Caco-2 (cell line): ENCODE data around the gene MAN1C1. TPM values are rescaled to one million over a fixed set of nuclear protein-coding genes. Genes with fewer than 3 reads are reported as not detected.

Experiments used
- BruUV-seq: library from RNA; stranded (reverse); fragments of 400-500 nt; replicated peaks from 2 replicates; lab custom pipeline; 2021; lab: Mats Ljungman, UMichigan
- CTCF ChIA-PET: fragments of 300-600 bp; sonication (Branson Sonifier 250); formaldehyde crosslinking; loops from one replicate; lab custom pipeline; 2022; ENCODE audit warnings: antibody characterized with exemption; lab: Charles Lee
- POLR2A ChIA-PET: fragments of 300-600 bp; sonication (Branson Sonifier 250); formaldehyde crosslinking; loops from one replicate; lab custom pipeline; 2022; ENCODE audit warnings: antibody characterized with exemption; lab: Charles Lee
- DNase-seq, 2 experiments: peaks; one replicate each; pipeline versions ENCODE4 v3.0.0 to v3.0.0-alpha.2; 2020 to 2022
- H3K27me3 ChIP-seq: replicated peaks from 2 replicates; pipeline ENCODE4 v1.6.0; 2011; ENCODE audit warnings: low read length; ENCODE audit not compliant: control insufficient read depth, insufficient read depth
- H3K36me3 ChIP-seq: 2 replicates; pipeline ENCODE4 v1.5.1; 2011; ENCODE audit warnings: low read length; ENCODE audit not compliant: control insufficient read depth, insufficient read depth
- H3K4me1 ChIP-seq: fragments of 250-450 bp; sonication (Bioruptor Pico); 2 replicates; pipeline ENCODE4 v1.5.1; 2020; ENCODE audit warnings: mild to moderate bottlenecking
- H3K4me3 ChIP-seq: 2 replicates; pipeline ENCODE4 v1.5.1; 2011; ENCODE audit warnings: low read depth, mild to moderate bottlenecking, control low read depth, low read length
- H3K9me3 ChIP-seq: fragments of 250-450 bp; sonication (Bioruptor Pico); 2 replicates; pipeline ENCODE4 v1.5.1; 2020; ENCODE audit warnings: mild to moderate bottlenecking, moderate library complexity
- H3K27ac Mint-ChIP-seq: one replicate; pipeline ENCODE4 v1.8.0; 2022; ENCODE audit warnings: mixed read lengths; ENCODE audit not compliant: unreplicated experiment
- H3K27me3 Mint-ChIP-seq: one replicate; pipeline ENCODE4 v1.8.0; 2022; ENCODE audit warnings: mixed read lengths; ENCODE audit not compliant: insufficient read depth, unreplicated experiment
- H3K36me3 Mint-ChIP-seq: one replicate; pipeline ENCODE4 v1.8.0; 2022; ENCODE audit warnings: mild to moderate bottlenecking, mixed read lengths; ENCODE audit not compliant: insufficient read depth, unreplicated experiment
- H3K4me1 Mint-ChIP-seq: one replicate; pipeline ENCODE4 v1.8.0; 2022; ENCODE audit warnings: low read depth, mixed read lengths; ENCODE audit not compliant: unreplicated experiment
- H3K4me3 Mint-ChIP-seq: one replicate; pipeline ENCODE4 v1.8.0; 2022; ENCODE audit warnings: mild to moderate bottlenecking, moderate library complexity, mixed read lengths; ENCODE audit not compliant: unreplicated experiment
- H3K9me3 Mint-ChIP-seq: one replicate; pipeline ENCODE4 v1.8.0; 2022; ENCODE audit warnings: mixed read lengths; ENCODE audit not compliant: unreplicated experiment
- CTCF ChIP-seq, 2 experiments: fragments of 200-600 bp in 1 of 2; IDR thresholded peaks; 1 replicate in 1 of 2; 2 replicates in 1 of 2; pipeline versions ENCODE4 v1.5.1 to v1.8.0; 2011 to 2022; ENCODE audit warnings: antibody characterized with exemption in 1 of 2, control low read depth in 1 of 2, inconsistent platforms in 1 of 2, low read depth in 1 of 2, low read length in 1 of 2, mild to moderate bottlenecking in 1 of 2, moderate library complexity in 1 of 2; ENCODE audit not compliant: insufficient read depth in 1 of 2, severe bottlenecking in 1 of 2, unreplicated experiment in 1 of 2
- intact Hi-C: fragments of 100-400 bp; cut with micrococcal nuclease; formaldehyde crosslinking; loops from one replicate; pipeline ENCODE4 v1.10.0; 2022; ENCODE audit not compliant: unreplicated experiment
- total RNA-seq: library from RNA; stranded (reverse); gene quantifications from 2 replicates; pipeline ENCODE4 v1.2.3, GENCODE V29; 2022

The MAN1C1 gene
- total RNA-seq, 1 experiment from 2014 or later, result 2.7 TPM

GRCh38 chr1:25624156-25624555, 7.6 kb downstream of the MAN1C1 start:
- Mint-ChIP-seq H3K27ac (no peak overlapping the region), H3K4me1 (no peaks in the 10 kb centered on the region), H3K9me3 (no peaks in the 10 kb centered on the region), H3K4me3 (no peak overlapping the region), H3K36me3 (no peaks in the 10 kb centered on the region), H3K27me3 (no peaks in the 10 kb centered on the region)
- DNase-seq, result no peak
- intact Hi-C loops, result no loop called here
- no peaks in the 10 kb centered on the region for H3K27me3 ChIP-seq
- no peak overlapping the region for H3K4me3 ChIP-seq
- POLR2A ChIA-PET, result interaction anchor here (0.6 kb wide), 1 partner anchor 25 kb away, joined by 4 read pairs; no protein-coding TSS in a partner anchor
- no peak for TF ChIP-seq CTCF (IDR thresholded peaks at IDR 0.05; ENCODE audit: insufficient read depth in 1 of 2, low read depth in 1 of 2, low read length in 1 of 2, severe bottlenecking in 1 of 2, unreplicated experiment in 1 of 2)
- CTCF ChIA-PET, result no interaction called here
- H3K36me3 ChIP-seq, result no peaks in the 10 kb centered on the region
- BruUV-seq, result no TSS peak
- H3K9me3 ChIP-seq, result no peaks in the 10 kb centered on the region
- H3K4me1 ChIP-seq, result no peaks in the 10 kb centered on the region; the same call in 1 of the 2 replicates

- H3K36me3 Mint-ChIP-seq, result no peaks in the 10 kb centered on the region
- CTCF ChIA-PET, result no interaction called here
Observed at GRCh38 chr1:25624604-25625003, 8.0 kb downstream of the MAN1C1 start.

GRCh38 chr1:25626018-25626417, 9.4 kb downstream of the MAN1C1 start:
- Histone ChIP-seq H3K36me3 (no peaks in the 10 kb centered on the region), H3K4me1 (no peaks in the 10 kb centered on the region), H3K4me3 (no peak overlapping the region), H3K27me3 (no peaks in the 10 kb centered on the region), H3K9me3 (no peaks in the 10 kb centered on the region)
- no peak for TF ChIP-seq CTCF (IDR thresholded peaks at IDR 0.05; ENCODE audit: insufficient read depth in 1 of 2, low read depth in 1 of 2, low read length in 1 of 2, severe bottlenecking in 1 of 2, unreplicated experiment in 1 of 2)
- no peaks in the 10 kb centered on the region for H3K27me3 Mint-ChIP-seq
- ChIA-PET CTCF (no interaction called here), POLR2A (no interaction called here)
- H3K27ac Mint-ChIP-seq, result no peak overlapping the region
- no peaks in the 10 kb centered on the region for H3K36me3 Mint-ChIP-seq
- H3K9me3 Mint-ChIP-seq, result no peaks in the 10 kb centered on the region
- no peak for DNase-seq
- intact Hi-C loops, result no loop called here
- BruUV-seq, result no TSS peak
- H3K4me1 Mint-ChIP-seq, result no peaks in the 10 kb centered on the region
- no peak overlapping the region for H3K4me3 Mint-ChIP-seq

More at GRCh38 chr1:25624604-25625003, 8.0 kb downstream of the MAN1C1 start:
- H3K4me1 ChIP-seq, result no peaks in the 10 kb centered on the region
- TF ChIP-seq CTCF (IDR thresholded peaks at IDR 0.05; ENCODE audit: insufficient read depth in 1 of 2, low read depth in 1 of 2, low read length in 1 of 2, severe bottlenecking in 1 of 2, unreplicated experiment in 1 of 2), result no peak
- DNase-seq, result no peak
- POLR2A ChIA-PET, result interaction anchor here (0.6 kb wide), 1 partner anchor 26 kb away, joined by 4 read pairs; no protein-coding TSS in a partner anchor
- no peaks in the 10 kb centered on the region for H3K4me1 Mint-ChIP-seq
- intact Hi-C loops, result no loop called here
- H3K4me3 Mint-ChIP-seq, result no peak overlapping the region
- H3K27me3 Mint-ChIP-seq, result no peaks in the 10 kb centered on the region
- H3K9me3 Mint-ChIP-seq, result no peaks in the 10 kb centered on the region
- no TSS peak for BruUV-seq
- no peaks in the 10 kb centered on the region for H3K9me3 ChIP-seq
- no peaks in the 10 kb centered on the region for H3K27me3 ChIP-seq
- no peaks in the 10 kb centered on the region for H3K36me3 ChIP-seq
- no peak overlapping the region for H3K27ac Mint-ChIP-seq
- no peak overlapping the region for H3K4me3 ChIP-seq
